GM18909 (cell line): Measurements from ENCODE around the gene TMIGD3.
A peak's percentile ranks its signal among the peaks of the same experiment; 100 is the strongest.

Experiments
- ATAC-seq: cut with Tn5 transposase; IDR thresholded peaks from one replicate; pipeline ENCODE4 v1.9.1; 2021; ENCODE audit warnings: mild to moderate bottlenecking; ENCODE audit not compliant: unreplicated experiment, poor library complexity

Gene TMIGD3

DNA sequence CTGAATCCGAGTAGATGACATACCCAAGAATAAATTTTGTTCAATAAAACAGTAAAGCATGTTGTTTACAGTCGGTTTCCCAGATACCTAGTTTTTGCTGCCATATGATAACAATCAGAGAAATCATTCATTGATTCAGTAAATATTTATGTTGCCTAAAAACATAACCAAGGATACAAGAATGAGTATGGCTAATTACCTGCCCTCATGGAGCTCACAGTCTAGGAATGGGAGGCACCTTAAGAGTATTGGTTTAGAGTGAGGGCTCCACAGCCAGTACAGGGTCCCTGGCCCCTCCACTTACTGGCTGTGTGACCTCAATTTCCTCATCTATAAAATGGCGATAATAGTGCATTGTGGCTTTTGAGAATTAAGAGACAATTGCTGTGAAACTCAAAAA is 53.2 kb downstream of the TMIGD3 start:
- no peak for ATAC-seq

DNA sequence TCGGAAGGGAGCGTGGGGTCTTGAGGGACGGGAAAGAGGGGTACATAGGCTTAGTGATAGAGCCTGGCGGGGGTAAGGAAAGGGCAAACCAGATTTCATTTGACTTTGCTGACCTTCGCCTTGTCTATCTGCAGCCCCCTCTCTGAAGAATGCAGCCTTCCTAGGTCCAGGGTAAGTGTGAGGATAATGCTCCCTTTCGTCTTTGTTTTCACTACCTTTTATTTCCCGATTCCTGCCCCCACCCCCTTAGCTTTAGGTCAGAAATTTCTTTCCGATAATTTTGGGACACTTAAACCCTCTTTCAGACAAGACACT is 53.8 kb downstream of the TMIGD3 start:
- no peak for ATAC-seq

DNA sequence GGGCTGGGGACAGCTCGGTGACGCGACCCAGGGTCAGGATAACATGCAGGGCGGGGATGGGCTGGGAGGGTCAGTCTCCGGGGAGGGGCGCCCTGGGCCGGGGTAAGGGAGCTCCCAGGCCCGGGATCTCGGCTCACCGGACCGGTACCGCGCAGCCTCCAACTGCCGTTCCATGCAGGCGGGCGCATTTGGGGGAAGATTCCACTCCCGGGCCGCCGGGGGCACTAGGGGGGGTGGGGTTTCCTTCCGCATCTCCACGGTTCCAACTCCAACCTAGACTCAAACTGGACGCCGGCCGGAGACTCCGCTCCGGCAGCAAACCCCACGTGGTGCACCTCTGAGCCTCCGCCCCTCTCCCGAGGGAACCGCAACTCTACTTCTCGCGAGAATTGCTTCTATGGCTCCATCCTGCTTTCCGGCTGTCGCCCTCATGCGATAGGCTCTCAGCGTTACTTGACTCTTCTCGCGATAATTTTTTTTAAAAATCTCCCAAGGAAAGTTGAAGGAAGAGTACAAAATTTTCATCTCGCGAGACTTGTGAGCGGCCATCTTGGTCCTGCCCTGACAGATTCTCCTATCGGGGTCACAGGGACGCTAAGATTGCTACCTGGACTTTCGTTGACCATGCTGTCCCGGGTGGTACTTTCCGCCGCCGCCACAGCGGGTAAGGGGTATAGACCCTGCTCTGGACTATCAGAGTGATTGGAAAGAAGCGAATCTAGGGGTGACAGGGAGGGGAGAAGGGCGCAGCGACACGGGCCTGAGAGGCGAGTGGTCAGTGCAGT is 54.3 kb downstream of the TMIGD3 start, which contains the start of the genes ATP5PB and WDR77:
Gene ATP5PB, plus strand, starts transcription at position 547 of the 785 bp plus-strand sequence. Its CDS starts 78 bp downstream, at position 625.
Gene WDR77, minus strand, starts transcription at position 339 of the 785 bp plus-strand sequence. Its CDS starts 87 bp downstream, at position 252.
- ATAC-seq = peak; percentile 94

DNA sequence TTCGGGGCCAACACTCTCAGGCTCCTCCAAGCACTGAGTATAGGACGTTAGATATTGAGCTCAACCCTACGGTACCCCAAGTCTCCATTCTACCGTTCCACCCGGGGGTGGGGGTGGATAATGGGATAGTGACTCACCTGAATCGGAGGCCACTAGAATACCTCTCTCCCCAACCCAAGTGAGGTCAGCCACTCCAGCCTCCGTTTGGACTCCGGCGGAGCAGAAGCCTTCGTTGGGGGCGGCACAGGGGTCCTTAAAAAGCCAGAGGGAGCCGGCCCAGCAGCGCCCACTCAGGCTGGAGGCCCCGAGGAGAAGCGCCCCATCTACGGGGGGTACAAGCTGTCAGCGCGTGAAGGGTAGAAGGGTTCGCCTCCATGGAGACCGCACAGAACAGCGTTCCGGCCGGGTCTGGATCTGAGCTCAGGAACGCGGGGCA is 54.9 kb downstream of the TMIGD3 start:
- peak; percentile 5 for ATAC-seq

DNA sequence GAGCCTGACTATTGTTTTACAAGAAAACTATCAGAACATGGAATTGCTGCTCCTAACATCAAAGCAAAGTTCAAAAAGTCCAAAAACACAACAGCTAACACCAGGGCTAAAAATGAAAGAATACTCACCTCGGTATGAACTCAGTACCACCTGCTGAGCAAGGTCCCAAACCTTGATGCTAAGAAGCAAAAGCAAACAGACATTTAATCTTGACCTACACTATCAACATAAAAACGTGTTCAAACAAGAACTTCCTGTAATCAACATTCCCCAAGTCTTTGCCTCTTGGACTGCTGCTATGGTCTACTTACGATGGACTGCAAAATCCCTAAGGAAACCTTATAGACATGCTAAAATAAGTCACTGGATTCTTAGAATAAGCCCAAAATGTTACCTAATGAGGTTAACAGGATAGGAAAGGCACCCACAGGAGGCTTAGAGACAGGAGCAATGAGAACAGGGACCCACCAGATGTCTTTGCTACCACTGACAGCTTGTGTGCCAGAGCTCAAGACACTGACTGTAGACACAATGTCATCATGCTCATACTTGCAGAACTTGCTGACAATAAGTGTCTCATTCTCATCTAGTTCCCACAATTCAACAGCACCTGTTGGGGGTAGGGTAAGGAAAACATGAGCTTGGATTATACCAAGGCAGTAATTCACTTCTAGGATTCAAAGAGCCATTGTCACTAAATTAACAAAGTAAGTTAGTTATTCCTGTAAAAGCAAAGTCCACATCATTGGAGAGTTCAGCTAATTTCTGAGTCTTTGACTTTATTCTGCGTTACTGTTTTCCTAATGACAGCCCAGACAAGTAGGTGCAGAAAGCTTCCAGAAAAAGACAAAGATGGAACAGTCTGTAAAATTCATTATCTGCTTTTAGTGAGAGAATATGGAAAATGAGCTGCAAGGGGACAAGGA is 56.2 kb downstream of the TMIGD3 start:
- no peak for ATAC-seq

DNA sequence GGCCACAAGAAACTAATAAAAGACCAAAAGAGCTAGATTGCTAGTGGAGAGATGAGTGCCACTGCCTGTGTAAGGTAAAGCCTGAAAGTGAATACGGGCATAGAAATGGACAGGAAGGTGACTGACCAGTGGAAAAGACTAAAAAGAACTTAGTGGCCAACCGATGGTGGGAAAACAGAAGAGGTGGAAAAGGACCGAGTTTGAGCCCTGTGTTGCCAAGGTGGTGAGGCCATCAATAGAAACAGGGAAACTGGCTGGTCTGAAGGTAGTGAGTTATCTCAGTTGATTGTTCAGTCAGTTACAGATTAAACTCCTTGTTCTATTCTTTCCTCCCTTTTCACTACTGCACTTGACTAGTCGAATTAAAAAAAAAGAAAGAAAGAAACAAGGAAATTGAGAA is 56.9 kb downstream of the TMIGD3 start:
- ATAC-seq = no peak

DNA sequence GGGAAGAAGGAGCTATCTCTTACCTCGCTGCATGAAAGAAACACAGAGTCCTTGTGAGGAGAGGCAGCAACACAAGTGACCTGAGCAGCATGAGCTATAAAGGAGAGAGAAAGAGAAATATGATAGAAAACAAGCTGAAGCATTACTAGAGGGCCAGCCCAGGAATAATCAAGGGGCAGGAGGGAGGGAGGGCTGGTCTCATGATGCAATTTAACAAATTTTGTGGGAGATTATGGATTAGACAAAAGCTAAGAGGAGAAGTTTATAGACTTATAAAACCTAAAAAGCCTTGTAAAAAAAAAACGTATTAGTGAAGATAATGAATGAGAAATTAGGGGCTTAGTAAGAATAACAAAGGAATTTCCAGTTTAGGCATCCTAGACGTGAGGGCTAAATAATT is 59.4 kb downstream of the TMIGD3 start:
- ATAC-seq = no peak

DNA sequence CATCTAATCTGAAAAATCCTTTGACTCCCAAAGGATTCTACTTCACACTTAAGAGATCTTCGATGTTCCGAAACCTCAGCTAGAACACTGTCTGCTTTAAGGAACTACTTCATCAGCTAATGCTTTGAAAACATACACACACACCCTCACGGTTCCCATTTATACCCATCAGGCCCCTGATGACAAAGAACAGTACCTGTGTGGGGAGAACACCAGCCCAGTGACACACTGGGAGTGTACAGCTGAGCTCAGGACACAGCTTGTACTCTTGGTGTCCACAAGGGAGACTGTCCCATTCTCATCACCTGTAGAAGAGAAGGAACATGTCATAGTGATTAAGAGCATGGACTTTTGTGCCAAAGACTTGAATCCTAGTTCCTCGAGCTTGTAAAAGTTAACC is 61.0 kb downstream of the TMIGD3 start:
- ATAC-seq = no peak

DNA sequence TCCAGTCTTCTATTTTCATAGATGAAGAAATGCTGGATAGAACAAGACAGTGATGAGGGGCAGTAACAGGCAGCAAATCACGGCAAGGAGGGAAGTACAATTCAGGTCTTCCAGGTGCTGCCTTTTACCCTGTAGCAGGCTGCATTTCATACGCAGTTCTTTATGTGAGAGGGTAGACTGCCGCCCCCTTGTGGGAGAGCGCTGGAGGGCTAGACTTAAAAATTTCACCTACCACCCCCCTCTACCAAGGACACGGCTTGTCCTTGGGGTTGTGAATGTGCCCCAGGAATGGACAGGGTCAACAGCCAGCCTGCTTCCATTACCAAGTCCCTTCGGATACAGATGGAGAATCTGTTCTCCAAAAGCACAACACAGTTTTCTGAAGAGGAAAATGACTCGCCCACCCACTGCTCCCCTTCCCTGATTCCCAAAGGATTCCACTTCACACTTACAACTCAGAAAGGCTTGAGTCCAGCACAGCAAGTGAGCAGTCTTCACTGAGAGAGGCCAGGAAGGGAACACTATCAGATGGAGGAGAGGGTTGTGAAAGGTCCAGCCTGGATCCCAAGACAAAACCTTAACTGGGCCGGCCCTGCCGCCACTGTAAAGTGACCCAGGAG is 61.8 kb downstream of the TMIGD3 start:
- ATAC-seq = no peak

DNA sequence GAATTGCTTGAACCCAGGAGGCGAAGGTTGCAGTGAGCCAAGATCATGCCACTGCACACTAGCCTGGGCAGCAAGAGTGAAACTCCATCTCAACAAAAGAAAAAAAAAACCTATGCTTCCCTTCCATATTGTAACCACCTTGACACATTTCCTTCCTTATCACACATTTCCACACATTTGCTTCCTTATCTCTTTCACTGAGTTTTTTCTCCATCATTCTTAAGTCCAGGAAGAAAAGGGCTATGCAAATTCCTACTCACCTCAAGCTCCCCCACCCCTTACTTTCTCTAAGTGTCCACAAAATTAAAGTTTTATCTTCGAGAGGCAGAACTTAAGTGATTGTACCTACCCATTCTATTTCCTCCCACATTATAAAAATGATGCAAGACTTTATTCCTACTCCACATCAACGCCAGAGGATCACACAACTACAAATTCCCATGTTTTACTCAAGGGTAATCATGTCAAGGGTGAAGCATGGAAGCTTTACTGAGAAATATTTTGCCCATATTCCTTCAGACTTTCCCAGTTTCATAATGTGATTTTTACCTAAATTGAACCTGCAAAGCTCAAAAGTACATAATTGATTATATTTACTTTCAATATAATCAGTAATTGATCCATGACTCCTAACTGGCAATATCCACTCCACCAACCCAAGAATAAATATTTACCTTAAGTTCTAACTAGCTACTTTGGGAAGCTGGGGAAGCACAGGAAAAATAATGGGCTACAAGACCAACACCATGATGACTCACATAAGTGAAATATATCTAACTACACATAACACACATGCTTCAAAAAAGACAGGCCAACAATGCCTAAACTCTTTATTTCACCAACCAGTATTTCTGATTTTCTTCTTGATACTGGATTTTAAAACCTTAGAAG is 63.7 kb downstream of the TMIGD3 start:
- no peak for ATAC-seq

DNA sequence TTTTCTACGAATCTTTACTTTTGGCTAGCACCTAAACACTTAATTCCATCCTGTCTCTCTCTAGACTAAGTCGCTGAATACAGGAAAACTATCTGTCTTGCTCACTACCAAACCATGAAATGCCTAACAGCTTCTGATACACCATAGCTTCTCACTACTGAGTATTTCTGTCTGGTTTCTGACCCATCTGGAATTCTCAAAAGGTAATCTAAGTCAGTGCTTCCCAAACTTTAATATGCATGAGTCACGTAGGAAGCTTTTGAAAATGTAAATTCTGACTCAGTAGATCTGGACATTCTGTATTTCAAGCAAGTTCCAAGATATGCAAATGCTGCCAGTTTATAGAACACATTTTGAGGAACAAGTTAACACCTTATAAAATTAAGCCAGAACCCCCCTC is 66.7 kb downstream of the TMIGD3 start:
- no peak for ATAC-seq
